ENCODE results near the gene ANOS1. TPM values are rescaled to one million over a fixed set of nuclear protein-coding genes. Genes with fewer than 3 reads are reported as not detected.
"Not testable (repeated sequence)": the region's sequence is repeated elsewhere in the genome, so short reads cannot be mapped to it uniquely, and the experiment has no call there.

ANOS1 gene, protein sequence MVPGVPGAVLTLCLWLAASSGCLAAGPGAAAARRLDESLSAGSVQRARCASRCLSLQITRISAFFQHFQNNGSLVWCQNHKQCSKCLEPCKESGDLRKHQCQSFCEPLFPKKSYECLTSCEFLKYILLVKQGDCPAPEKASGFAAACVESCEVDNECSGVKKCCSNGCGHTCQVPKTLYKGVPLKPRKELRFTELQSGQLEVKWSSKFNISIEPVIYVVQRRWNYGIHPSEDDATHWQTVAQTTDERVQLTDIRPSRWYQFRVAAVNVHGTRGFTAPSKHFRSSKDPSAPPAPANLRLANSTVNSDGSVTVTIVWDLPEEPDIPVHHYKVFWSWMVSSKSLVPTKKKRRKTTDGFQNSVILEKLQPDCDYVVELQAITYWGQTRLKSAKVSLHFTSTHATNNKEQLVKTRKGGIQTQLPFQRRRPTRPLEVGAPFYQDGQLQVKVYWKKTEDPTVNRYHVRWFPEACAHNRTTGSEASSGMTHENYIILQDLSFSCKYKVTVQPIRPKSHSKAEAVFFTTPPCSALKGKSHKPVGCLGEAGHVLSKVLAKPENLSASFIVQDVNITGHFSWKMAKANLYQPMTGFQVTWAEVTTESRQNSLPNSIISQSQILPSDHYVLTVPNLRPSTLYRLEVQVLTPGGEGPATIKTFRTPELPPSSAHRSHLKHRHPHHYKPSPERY
- 10 to 100 TPM in 1 of 3 donors, 1 to 10 TPM in 2; 4.9 to 10.6 (median 9.7) TPM for total RNA-seq

GRCh38 chrX:8731559-8732395 is at the start of gene ANOS1:
ANOS1 (minus strand) TSS chrX:8732137; CDS start chrX:8732036, 101 bp downstream.
- no peak for TF ChIP-seq POLR2A (IDR thresholded peaks at IDR 0.05)
- no peak for TF ChIP-seq POLR2AphosphoS5 (IDR thresholded peaks at IDR 0.05)
- Histone ChIP-seq H3K9me3 (no peaks in the 10 kb centered on the region), H3K36me3 (no peaks in the 10 kb centered on the region), H3K4me1 (no peaks in the 10 kb centered on the region), H3K4me3 (peak within 1 kb of the TSS; percentile 43 to 74 (median 59)), H3K27me3 (peaks cover 0 to 49% of the 10 kb centered on the region in 2 donors), H3K27ac (peak within 1 kb of the TSS in 1 of 2 donors; percentile 43)
- intact Hi-C loops (cut with DNase I; ENCODE audit: low total_unique reads), result no loop called here
- peak in 1 of 2 donors; percentile 54 for DNase-seq (ENCODE audit: low spot score in 2 of 2)

- no peak for DNase-seq (ENCODE audit: low spot score in 2 of 2)
- Histone ChIP-seq H3K4me3 (no peak overlapping the region), H3K27me3 (peaks cover 0 to 24% of the 10 kb centered on the region in 2 donors), H3K9me3 (peaks cover 0 to 10% of the 10 kb centered on the region in 2 donors), H3K27ac (no peak overlapping the region), H3K4me1 (no peaks in the 10 kb centered on the region), H3K36me3 (no peaks in the 10 kb centered on the region)
- intact Hi-C loops (cut with DNase I; ENCODE audit: low total_unique reads), result no loop called here
- no peak for TF ChIP-seq CTCF (IDR thresholded peaks at IDR 0.05)
- no peak for TF ChIP-seq POLR2AphosphoS5 (IDR thresholded peaks at IDR 0.05)
- no peak for TF ChIP-seq POLR2A (IDR thresholded peaks at IDR 0.05)
Measured at GRCh38 chrX:8773117-8773516, 41.2 kb upstream of the ANOS1 start.

GRCh38 chrX:8760021-8760420 is 28.1 kb upstream of the ANOS1 start:
- no peaks in the 10 kb centered on the region for H3K4me1 ChIP-seq
- intact Hi-C loops (cut with DNase I; ENCODE audit: low total_unique reads), result no loop called here
- H3K27ac ChIP-seq, result no peak overlapping the region
- no peak overlapping the region for H3K4me3 ChIP-seq
- no peaks in the 10 kb centered on the region for H3K9me3 ChIP-seq
- TF ChIP-seq CTCF (IDR thresholded peaks at IDR 0.05) (no peak), POLR2A (IDR thresholded peaks at IDR 0.05) (no peak), POLR2AphosphoS5 (IDR thresholded peaks at IDR 0.05) (no peak)
- no peak for DNase-seq (ENCODE audit: low spot score in 2 of 2)
- no peaks in the 10 kb centered on the region for H3K36me3 ChIP-seq
- H3K27me3 ChIP-seq, result peaks cover 0 to 17% of the 10 kb centered on the region in 2 donors

DNA sequence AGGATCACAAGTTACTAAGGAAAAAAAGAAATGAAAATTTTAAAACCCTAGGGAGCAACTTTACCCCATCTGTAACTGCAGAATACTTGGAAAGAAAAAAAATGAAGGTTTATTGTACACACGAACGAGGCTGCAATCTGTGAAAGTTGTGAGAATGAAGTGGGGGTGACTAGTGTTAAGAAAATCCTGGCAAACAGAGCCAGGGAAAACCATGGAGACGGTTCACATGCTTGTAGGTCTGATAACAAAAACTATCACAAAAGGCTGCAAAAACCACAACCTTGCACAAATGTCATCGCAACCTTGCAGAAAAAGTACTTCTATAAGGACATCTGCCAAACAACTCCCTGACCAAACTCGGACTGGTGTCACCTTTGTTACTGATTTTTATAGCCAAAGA is 26.8 kb upstream of the ANOS1 start:
- H3K27me3 ChIP-seq, result peaks cover 0 to 20% of the 10 kb centered on the region in 2 donors
- intact Hi-C loops (cut with DNase I; ENCODE audit: low total_unique reads); H3K27ac ChIP-seq; DNase-seq (ENCODE audit: low spot score in 2 of 2); H3K4me1 ChIP-seq; H3K4me3 ChIP-seq; H3K36me3 ChIP-seq; H3K9me3 ChIP-seq: not testable (repeated sequence)

DNA sequence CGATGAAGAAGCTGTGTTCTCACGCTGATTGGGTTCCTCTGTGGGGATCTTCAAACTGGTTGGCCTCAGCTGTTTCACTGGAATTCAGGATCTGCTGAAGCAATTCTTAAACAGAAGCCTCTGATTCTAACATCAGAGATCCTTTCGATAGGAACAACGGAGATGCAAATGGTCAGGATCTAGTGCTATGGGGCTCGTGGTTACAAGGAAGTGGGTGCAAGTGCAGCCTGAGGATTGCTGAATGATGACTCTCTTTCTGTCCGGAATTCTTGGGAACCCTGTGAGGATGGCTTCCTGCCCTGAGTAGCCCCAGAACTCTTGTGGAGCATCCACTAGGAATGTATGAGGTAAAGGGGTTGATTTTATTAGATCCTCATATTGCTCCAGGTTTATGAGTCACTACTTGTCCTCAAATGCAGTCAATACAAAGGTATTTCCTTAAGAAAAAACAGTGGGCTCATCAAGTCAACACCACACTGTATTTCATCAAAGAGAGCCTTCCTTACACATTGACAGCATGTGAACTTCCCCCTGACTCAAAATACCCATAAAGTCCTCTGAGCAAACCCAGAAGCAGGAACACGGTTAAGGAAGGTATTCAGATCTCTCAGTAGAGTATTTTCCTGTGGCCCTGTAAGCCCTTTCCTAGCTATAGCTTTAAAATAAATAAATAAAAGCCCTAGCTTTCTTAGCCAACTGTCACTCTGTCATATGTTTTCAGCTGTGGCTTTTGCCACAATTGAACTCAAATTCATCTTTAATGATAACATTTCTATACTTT is 25.9 kb upstream of the ANOS1 start:
- DNase-seq (ENCODE audit: low spot score in 2 of 2); H3K9me3 ChIP-seq; H3K36me3 ChIP-seq; H3K4me3 ChIP-seq; H3K27ac ChIP-seq; H3K4me1 ChIP-seq; intact Hi-C loops (cut with DNase I; ENCODE audit: low total_unique reads): not testable (repeated sequence)
- H3K27me3 ChIP-seq, result peaks cover 0 to 13% of the 10 kb centered on the region in 2 donors

GRCh38 chrX:8755813-8756212 is 23.9 kb upstream of the ANOS1 start:
- no peak for DNase-seq (ENCODE audit: low spot score in 2 of 2)
- TF ChIP-seq CTCF (IDR thresholded peaks at IDR 0.05), result no peak
- TF ChIP-seq POLR2AphosphoS5 (IDR thresholded peaks at IDR 0.05), result no peak
- TF ChIP-seq POLR2A (IDR thresholded peaks at IDR 0.05), result no peak
- Histone ChIP-seq H3K9me3 (no peaks in the 10 kb centered on the region), H3K36me3 (no peaks in the 10 kb centered on the region), H3K4me3 (no peak overlapping the region), H3K27me3 (peaks cover 0 to 15% of the 10 kb centered on the region in 2 donors), H3K4me1 (no peaks in the 10 kb centered on the region), H3K27ac (no peak overlapping the region)
- intact Hi-C loops (cut with DNase I; ENCODE audit: low total_unique reads), result no loop called here

Measured in breast epithelium (tissue), 4 donors.